SU-DHL-6 (cell line): ENCODE measurements around the gene BTG1.

Source experiments
- H2AFZ ChIP-seq: fragments of 200-600 bp; sonication (generic); 2 replicates; pipeline ENCODE4 v1.6.1; 2014; ENCODE audit warnings: low read depth, mild to moderate bottlenecking, moderate library complexity, mixed read lengths, antibody characterized with exemption, low read length; ENCODE audit not compliant: severe bottlenecking
- H3F3A ChIP-seq: fragments of 200-600 bp; shearing (Covaris generic); 2 replicates; pipeline ENCODE4 v1.6.0; 2016; ENCODE audit warnings: antibody characterized with exemption, mild to moderate bottlenecking; ENCODE audit not compliant: insufficient read depth
- H3K27ac ChIP-seq: fragments of 200-600 bp; sonication (generic); 2 replicates; pipeline ENCODE4 v1.5.1; 2016; ENCODE audit warnings: low read depth, mild to moderate bottlenecking, low read length, moderate library complexity, mixed read lengths
- H3K27me3 ChIP-seq: fragments of 200-600 bp; sonication (generic), shearing (Covaris generic); 2 replicates; pipeline ENCODE4 v1.6.0; 2014; ENCODE audit warnings: mild to moderate bottlenecking, low read length
- H3K36me3 ChIP-seq: fragments of 200-600 bp; sonication (generic); 2 replicates; pipeline ENCODE4 v1.6.1; 2014; ENCODE audit warnings: mild to moderate bottlenecking, low read length, mixed read lengths
- H3K4me2 ChIP-seq: fragments of 300-600, 200-600 bp; shearing (Covaris generic), sonication (generic); 2 replicates; pipeline ENCODE4 v1.6.0; 2014; ENCODE audit warnings: low read length, low read depth, mild to moderate bottlenecking; ENCODE audit not compliant: poor library complexity, severe bottlenecking
- H3K4me3 ChIP-seq: fragments of 200-600 bp; sonication (generic); 2 replicates; pipeline ENCODE4 v1.5.1; 2014; ENCODE audit warnings: antibody characterized with exemption, low read length, mild to moderate bottlenecking, mixed read lengths; ENCODE audit not compliant: insufficient read depth, poor library complexity, severe bottlenecking
- H3K79me2 ChIP-seq: fragments of 200-600 bp; sonication (generic); 2 replicates; pipeline ENCODE4 v1.6.1; 2014; ENCODE audit warnings: mild to moderate bottlenecking, low read length, moderate library complexity; ENCODE audit not compliant: insufficient read depth
- H3K9ac ChIP-seq: fragments of 200-600 bp; sonication (generic); 2 replicates; pipeline ENCODE4 v1.7.0; 2014; ENCODE audit warnings: mild to moderate bottlenecking, low read length
- H3K9me2 ChIP-seq: fragments of 200-600 bp; sonication (generic); replicated peaks from 2 replicates; pipeline ENCODE4 v1.6.1; 2014; ENCODE audit warnings: low read length; ENCODE audit not compliant: insufficient read depth
- H3K9me3 ChIP-seq: fragments of 200-600 bp; sonication (generic); 2 replicates; pipeline ENCODE4 v1.6.1; 2014; ENCODE audit warnings: low read length, mixed read lengths; ENCODE audit not compliant: insufficient read depth
- H4K20me1 ChIP-seq: fragments of 200-600 bp; sonication (generic); 2 replicates; pipeline ENCODE4 v1.6.1; 2014; ENCODE audit warnings: low read depth, mild to moderate bottlenecking, antibody characterized with exemption, low read length, moderate library complexity, mixed read lengths
- CTCF ChIP-seq: fragments of 200-600 bp; sonication (generic); IDR thresholded peaks from one replicate; pipeline ENCODE4 v1.5.1; 2017; ENCODE audit warnings: antibody characterized with exemption, mild to moderate bottlenecking, low read length, moderate library complexity; ENCODE audit not compliant: insufficient read depth, poor library complexity, severe bottlenecking
- EZH2phosphoT487 ChIP-seq: fragments of 200-600 bp; sonication (generic), shearing (Covaris generic); conservative IDR thresholded peaks from 2 replicates; pipeline ENCODE4 v1.6.1; 2018; ENCODE audit warnings: mild to moderate bottlenecking, antibody characterized with exemption, low read length, moderate library complexity, mixed read lengths

Gene BTG1

GRCh38 chr12:92141591-92142121 is 4.0 kb downstream of the BTG1 start:
- Histone ChIP-seq H3K9me2 (no peaks in the 10 kb centered on the region), H3K79me2 (peaks cover 93% of the 10 kb centered on the region), H4K20me1 (peaks cover 56% of the 10 kb centered on the region), H3K27ac (peak overlapping the region; percentile 60), H3K36me3 (peaks cover 38% of the 10 kb centered on the region), H2AFZ (no peak overlapping the region), H3K9me3 (no peaks in the 10 kb centered on the region), H3K9ac (peak overlapping the region; percentile 76), H3K27me3 (no peaks in the 10 kb centered on the region), H3F3A (peaks cover 31% of the 10 kb centered on the region), H3K4me3 (peak overlapping the region; percentile 87), H3K4me2 (peak overlapping the region; percentile 95)
- TF ChIP-seq CTCF (no peak), EZH2phosphoT487 (no peak)

GRCh38 chr12:92140896-92141536 is 4.6 kb downstream of the BTG1 start:
- Histone ChIP-seq H3K4me3 (peak overlapping the region; percentile 87), H3K79me2 (peaks cover 96% of the 10 kb centered on the region), H3K9me2 (no peaks in the 10 kb centered on the region), H2AFZ (no peak overlapping the region), H3K27ac (peak overlapping the region; percentile 60), H3K9ac (peak overlapping the region; percentile 76), H3K36me3 (peaks cover 38% of the 10 kb centered on the region), H3K9me3 (no peaks in the 10 kb centered on the region), H4K20me1 (peaks cover 56% of the 10 kb centered on the region), H3K27me3 (no peaks in the 10 kb centered on the region), H3K4me2 (peak overlapping the region; percentile 95), H3F3A (peaks cover 31% of the 10 kb centered on the region)
- TF ChIP-seq CTCF (no peak), EZH2phosphoT487 (no peak)

GRCh38 chr12:92140156-92140555 is 5.5 kb downstream of the BTG1 start:
- Histone ChIP-seq H3K27ac (peak overlapping the region; percentile 60; the same call in 1 of the 2 replicates), H3K4me2 (peak overlapping the region; percentile 95), H3K4me3 (peak overlapping the region; percentile 87), H4K20me1 (peaks cover 56% of the 10 kb centered on the region), H3K27me3 (no peaks in the 10 kb centered on the region), H3K9me3 (no peaks in the 10 kb centered on the region), H3K9ac (peak overlapping the region; percentile 76), H3F3A (peaks cover 31% of the 10 kb centered on the region), H3K36me3 (peaks cover 38% of the 10 kb centered on the region), H2AFZ (no peak overlapping the region), H3K79me2 (peaks cover 100% of the 10 kb centered on the region), H3K9me2 (no peaks in the 10 kb centered on the region)
- TF ChIP-seq EZH2phosphoT487, result no peak
- TF ChIP-seq CTCF, result no peak
